IPS-11a (cell line): Measurements from ENCODE around the gene ENC1.

ENCODE experiments used
- H3K4me3 ChIP-seq: one replicate; pipeline ENCODE4 v1.5.1; 2013; ENCODE audit warnings: low read depth, low read length, control low read depth

The ENC1 gene

GRCh38 chr5:74659172-74659571 is 18.6 kb upstream of the ENC1 start:
- H3K4me3 ChIP-seq: no peak overlapping the region

DNA sequence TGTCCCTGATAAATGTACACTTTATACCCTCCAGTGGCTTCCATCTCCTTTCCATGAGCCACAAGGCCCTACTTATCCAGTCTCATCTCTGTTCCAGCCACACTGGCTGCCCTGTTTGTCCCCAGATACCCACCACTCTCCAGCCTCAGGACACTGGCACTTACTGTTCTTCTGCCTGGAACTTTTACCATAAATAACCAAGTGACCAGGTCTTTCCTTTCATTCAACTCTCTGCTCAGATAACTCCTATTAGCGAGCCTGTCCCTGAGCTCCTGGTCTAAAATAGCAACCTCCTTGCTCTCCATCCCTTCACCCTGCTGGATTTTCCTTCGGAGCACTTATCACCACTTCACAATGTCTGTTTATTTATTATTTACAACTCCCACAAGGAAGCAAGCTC is 16.6 kb upstream of the ENC1 start:
- no peak overlapping the region for H3K4me3 ChIP-seq

DNA sequence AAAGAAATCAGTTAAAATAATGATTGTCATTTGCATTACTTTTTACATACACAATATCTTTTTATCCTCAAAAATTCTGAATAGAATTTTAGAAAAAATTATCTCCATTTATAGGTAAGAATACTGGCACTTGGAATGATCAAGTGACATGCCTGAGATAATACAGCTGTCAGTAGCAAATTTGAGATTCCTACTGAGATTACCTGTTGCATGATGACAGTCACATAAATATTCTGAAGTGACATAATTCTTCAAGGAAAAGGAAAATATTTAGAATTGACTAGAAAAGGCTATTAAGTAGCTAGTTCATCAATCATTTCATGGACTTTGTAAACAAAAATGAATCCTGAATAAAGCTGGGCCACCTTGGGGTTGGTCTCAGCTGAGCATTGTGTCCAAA is 15.2 kb upstream of the ENC1 start:
- H3K4me3 ChIP-seq: no peak overlapping the region

- H3K4me3 ChIP-seq: no peak overlapping the region
Observed at GRCh38 chr5:74655206-74655605, 14.7 kb upstream of the ENC1 start.

DNA sequence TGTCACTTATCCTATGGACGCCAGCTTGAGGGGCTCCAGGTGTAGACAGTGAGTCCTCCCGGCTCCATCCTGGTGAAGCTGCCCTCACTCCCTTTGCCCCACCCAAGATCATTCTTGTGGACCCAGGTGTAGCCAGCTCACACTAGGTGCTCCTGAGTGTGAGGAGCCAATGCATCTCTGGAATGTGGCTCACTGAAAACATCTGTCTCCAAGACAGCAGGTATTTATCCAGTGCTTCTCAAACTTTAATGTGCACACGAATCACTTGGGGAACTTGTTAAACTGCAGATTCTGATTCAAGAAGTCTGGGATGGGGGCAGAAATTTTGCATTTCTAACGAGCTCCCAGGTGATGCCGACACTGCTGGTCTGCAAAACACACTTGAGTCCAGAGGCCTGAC is 13.5 kb upstream of the ENC1 start:
- no peak overlapping the region for H3K4me3 ChIP-seq

DNA sequence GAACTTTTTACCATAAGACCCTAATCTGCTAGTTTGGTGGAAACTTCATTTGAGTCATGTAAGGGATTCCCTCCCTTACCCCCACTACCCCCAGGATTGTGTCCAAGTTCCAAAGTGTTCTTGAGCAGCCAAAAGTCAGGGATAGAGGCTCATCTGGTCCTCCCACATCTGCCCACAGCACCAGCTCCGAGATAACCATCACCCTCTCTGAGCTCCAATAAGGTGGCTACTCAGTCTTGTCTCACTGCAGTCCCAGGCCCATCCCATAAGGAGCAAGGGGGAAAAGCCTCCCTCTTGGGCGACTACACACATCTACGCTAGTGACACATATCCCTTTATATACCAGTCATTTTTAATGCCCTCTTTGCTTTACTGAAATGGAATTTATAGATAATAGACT is 12.0 kb upstream of the ENC1 start:
- H3K4me3 ChIP-seq: no peak overlapping the region

DNA sequence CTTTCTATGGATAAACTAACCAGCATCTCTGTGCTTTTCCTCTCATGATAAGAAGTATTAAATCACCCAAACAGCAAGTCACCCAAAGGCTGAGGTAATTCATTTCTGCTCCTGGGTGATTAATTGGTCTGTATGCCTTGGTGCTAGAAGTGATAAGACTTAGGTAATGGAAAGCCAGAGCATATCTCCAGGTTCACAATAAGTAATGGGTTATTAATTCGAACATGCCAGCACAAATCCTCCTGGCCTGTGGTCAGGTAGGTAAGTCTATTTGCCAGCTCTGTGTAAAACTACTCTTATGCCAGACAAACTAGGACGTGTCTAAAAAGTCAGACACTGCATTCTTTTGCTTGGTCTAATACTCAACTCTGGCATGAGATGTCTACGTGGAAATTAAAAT is 11.2 kb upstream of the ENC1 start:
- H3K4me3 ChIP-seq: no peak overlapping the region

DNA sequence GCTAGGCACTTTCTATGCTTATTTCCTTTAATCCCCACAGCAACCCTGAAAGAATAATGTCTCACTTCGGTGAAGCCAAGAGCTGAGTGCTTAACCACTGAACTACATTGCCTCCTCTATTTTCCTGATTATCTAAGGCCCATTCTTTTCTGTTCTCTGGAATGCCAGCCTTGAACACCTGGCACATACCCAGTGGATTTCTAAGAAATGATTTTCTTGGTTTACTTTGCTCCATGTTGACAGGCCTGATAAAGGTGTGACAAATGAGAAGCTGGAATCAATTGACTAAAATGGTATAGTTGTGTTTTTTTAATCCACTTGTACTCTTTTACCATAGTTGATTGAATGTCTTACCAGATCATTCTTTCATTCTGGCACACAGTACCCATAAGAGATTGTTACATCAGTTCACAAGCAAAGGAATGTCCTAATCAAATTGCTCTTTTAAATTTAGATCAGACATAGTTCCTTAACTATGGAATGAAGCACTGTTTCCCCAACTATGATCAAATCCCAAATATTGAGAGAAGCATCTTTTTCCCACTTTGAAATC is 9.0 kb upstream of the ENC1 start:
- no peak overlapping the region for H3K4me3 ChIP-seq

DNA sequence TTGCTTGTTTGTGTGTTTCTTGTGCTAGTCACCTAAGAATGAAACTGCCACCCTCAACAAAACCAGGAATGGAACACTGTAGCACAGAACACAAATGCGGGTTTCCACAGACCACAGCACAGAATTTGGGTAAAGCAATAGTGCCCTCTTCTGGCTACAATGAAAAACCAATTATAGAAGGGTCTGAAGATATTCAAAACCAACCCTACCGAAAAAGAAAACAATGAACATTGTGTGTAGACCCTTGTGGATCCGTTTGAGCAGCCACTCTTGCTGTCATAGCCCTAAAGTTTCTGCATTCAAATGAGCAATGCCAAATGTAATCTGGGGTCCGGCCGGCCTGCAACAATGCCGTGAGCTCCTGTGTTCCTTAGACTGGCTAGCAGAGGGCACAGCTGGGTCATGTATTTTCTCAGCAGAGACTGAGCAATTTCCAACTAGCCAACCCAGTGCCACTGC is 8.3 kb upstream of the ENC1 start:
- no peak overlapping the region for H3K4me3 ChIP-seq

- no peak overlapping the region for H3K4me3 ChIP-seq
Observed at GRCh38 chr5:74647096-74647495, 6.6 kb upstream of the ENC1 start.

- H3K4me3 ChIP-seq: no peak overlapping the region
Observed at GRCh38 chr5:74643111-74643562, 2.6 kb upstream of the ENC1 start.

- H3K4me3 ChIP-seq: no peak overlapping the region
Observed at GRCh38 chr5:74642543-74642863, 2.0 kb upstream of the ENC1 start.

GRCh38 chr5:74641735-74642542 is 1.4 kb upstream of the ENC1 start:
- H3K4me3 ChIP-seq: peak overlapping the region; percentile 86

GRCh38 chr5:74640954-74641734 is 616 bp upstream of the ENC1 start:
- peak overlapping the region; percentile 86 for H3K4me3 ChIP-seq

GRCh38 chr5:74639807-74640449 is 600 bp downstream of the ENC1 start:
- H3K4me3 ChIP-seq: peak overlapping the region; percentile 86

- peak overlapping the region; percentile 86 for H3K4me3 ChIP-seq
Observed at GRCh38 chr5:74638970-74639806, 1.3 kb downstream of the ENC1 start.

- peak overlapping the region; percentile 86 for H3K4me3 ChIP-seq
Observed at GRCh38 chr5:74638544-74638969, 2.0 kb downstream of the ENC1 start.

- no peak overlapping the region for H3K4me3 ChIP-seq
Observed at GRCh38 chr5:74636552-74636951, 4.0 kb downstream of the ENC1 start.

DNA sequence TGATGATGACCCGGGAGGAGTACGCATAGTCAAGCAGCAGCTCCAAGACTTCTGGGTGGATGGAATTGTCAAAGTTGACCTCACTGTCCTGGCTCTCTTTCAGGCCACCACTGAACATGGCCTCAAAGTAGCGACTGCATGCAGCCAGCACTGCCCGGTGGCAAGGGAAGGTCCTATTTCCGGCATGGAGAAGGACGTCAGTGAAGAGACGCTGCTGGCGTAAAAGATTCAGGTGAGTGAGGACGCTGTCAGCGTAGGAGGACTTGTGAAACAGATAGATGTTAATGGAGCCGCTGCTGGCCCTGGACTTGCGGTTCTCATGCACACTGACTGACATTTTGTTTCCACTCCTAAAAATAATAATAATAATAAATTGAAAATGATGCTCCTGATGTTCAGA is 4.4 kb downstream of the ENC1 start:
- H3K4me3 ChIP-seq: no peak overlapping the region

- no peak overlapping the region for H3K4me3 ChIP-seq
Observed at GRCh38 chr5:74634611-74635286, 5.8 kb downstream of the ENC1 start.
